LNCAP (cell line): Measurements from ENCODE around the gene GAB4.

Experiments
- CTCF ChIP-seq: fragments of 450-650 bp; IDR thresholded peaks from 2 replicates; pipeline ENCODE4 v1.5.1; 2017; ENCODE audit warnings: mild to moderate bottlenecking

Gene GAB4

GRCh38 chr22:16915701-16916100 is 92.3 kb downstream of the GAB4 start:
- no peak for TF ChIP-seq CTCF

DNA sequence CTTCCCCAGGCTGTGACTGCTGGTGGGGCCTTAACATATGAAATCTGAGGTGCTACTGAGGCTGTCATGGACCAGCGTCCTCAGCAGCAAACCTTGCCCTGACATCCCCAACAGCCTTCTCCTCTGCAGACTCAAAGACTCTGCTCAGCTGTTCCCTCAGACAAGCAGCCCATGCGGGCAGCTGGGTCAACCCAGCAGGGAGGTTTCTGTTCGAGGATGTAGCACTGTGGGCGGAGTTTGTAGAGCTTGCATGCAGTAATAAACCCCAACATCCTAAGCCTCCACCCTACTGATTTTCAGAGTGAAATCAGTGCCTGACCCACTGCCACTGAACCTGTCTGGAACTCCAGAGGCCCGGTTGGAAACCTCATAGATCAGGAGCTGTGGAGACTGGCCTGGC is 94.0 kb downstream of the GAB4 start:
- TF ChIP-seq CTCF = no peak

DNA sequence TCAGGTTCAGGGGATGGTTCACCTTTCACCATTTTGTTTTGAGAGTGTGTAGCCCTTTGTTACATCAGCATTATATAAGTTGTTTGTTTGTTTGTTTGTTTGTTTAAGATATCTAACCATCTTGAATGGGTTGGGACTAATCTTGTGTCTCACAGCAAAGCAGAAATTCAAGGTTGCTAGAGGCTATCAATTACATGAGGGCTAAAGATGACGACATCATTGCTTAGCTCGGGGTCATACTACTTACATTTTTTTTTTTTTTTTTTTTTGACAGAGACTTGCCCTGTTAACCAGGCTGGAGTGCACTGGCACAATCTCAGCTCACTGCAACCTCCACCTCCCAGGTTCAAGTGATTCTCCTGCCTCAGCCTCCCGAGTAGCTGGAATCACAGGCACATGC is 95.7 kb downstream of the GAB4 start:
- TF ChIP-seq CTCF = no peak
